IPS DF 6.9 (cell line): ENCODE measurements around the gene RCE1.

Experiments used
- DNase-seq: peaks from one replicate; pipeline ENCODE4 v3.0.0-alpha.2; 2013; ENCODE audit warnings: low read depth, low spot score
- H3K27ac ChIP-seq: one replicate; pipeline ENCODE4 v1.5.1; 2013; ENCODE audit warnings: low read length, control low read depth
- H3K27me3 ChIP-seq: 2 replicates; pipeline ENCODE4 v1.6.1; 2013; ENCODE audit warnings: mild to moderate bottlenecking, low read length; ENCODE audit not compliant: control insufficient read depth, insufficient read depth
- H3K36me3 ChIP-seq: 2 replicates; pipeline ENCODE4 v1.6.1; 2013; ENCODE audit warnings: low read length; ENCODE audit not compliant: control insufficient read depth, insufficient read depth
- H3K4me1 ChIP-seq: 2 replicates; pipeline ENCODE4 v1.6.1; 2013; ENCODE audit warnings: low read length; ENCODE audit not compliant: control insufficient read depth, insufficient read depth
- H3K4me3 ChIP-seq: 2 replicates; pipeline ENCODE4 v1.5.1; 2013; ENCODE audit warnings: mild to moderate bottlenecking, low read length
- H3K9me3 ChIP-seq: 2 replicates; pipeline ENCODE4 v1.6.1; 2013; ENCODE audit warnings: low read length, inconsistent platforms; ENCODE audit not compliant: control insufficient read depth, insufficient read depth
- WGBS: extraction: QIAGEN DNeasy Blood & Tissue Kit; methylation state at CpG from one replicate; pipeline ENCODE4 v1.1.7; 2013; ENCODE audit warnings: mixed read lengths, missing lambda C conversion rate; ENCODE audit not compliant: insufficient read length, insufficient coverage; 5-methylcytosine and 5-hydroxymethylcytosine counted together

RCE1 gene

DNA sequence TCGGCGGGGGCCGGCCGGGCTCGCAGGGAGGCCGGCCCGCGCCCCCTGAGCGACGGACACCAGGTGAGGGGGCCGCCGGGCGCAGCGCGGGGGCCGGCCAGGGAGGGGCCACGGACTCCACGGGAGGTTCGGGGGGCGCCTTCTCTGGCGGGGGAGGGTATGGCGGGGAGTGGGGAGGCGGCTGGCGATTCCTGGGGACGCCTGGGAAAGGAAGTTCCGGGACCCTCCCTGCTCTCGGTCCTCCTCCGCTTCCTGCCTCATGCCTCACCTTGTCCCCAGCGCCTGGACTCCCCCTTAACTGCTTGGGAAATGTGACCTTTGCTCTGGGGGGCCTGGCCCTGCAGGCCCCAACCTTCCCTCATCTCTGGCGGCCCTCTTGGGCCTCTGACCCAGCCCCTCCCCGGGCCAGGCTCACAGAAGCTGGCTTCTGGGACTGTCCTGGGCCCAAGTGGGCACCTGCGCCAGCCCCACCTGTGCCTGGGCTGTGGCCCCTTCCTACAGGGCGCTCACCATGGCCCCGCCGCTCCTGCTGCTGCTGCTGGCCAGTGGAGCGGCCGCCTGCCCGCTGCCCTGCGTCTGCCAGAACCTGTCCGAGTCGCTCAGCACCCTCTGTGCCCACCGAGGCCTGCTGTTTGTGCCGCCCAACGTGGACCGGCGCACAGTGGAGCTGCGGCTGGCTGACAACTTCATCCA, 14.1 kb downstream of the RCE1 start:
- no peak overlapping the region for H3K27ac ChIP-seq
- no peaks in the 10 kb centered on the region for H3K9me3 ChIP-seq
- no peaks in the 10 kb centered on the region for H3K27me3 ChIP-seq
- H3K4me3 ChIP-seq: peak overlapping the region; percentile 75; the same call in 1 of the 2 replicates
- WGBS: no CpG with 5 or more reads among the region's 47 CpGs
- peaks cover 19% of the 10 kb centered on the region; the same call in 1 of the 2 replicates for H3K36me3 ChIP-seq
- no peak for DNase-seq
- H3K4me1 ChIP-seq: peaks cover 3% of the 10 kb centered on the region

DNA sequence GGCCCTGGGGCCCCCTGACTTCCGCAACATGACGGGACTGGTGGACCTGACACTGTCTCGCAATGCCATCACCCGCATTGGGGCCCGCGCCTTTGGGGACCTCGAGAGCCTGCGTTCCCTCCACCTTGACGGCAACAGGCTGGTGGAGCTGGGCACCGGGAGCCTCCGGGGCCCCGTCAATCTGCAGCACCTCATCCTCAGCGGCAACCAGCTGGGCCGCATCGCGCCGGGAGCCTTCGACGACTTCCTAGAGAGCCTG, 14.6 kb downstream of the RCE1 start:
- Histone ChIP-seq H3K4me1 (peaks cover 3% of the 10 kb centered on the region), H3K4me3 (peak overlapping the region; percentile 75; the same call in 1 of the 2 replicates), H3K27me3 (no peaks in the 10 kb centered on the region), H3K9me3 (no peaks in the 10 kb centered on the region), H3K36me3 (peaks cover 19% of the 10 kb centered on the region; the same call in 1 of the 2 replicates), H3K27ac (no peak overlapping the region)
- no peak for DNase-seq
- WGBS: no CpG with 5 or more reads among the region's 19 CpGs

DNA sequence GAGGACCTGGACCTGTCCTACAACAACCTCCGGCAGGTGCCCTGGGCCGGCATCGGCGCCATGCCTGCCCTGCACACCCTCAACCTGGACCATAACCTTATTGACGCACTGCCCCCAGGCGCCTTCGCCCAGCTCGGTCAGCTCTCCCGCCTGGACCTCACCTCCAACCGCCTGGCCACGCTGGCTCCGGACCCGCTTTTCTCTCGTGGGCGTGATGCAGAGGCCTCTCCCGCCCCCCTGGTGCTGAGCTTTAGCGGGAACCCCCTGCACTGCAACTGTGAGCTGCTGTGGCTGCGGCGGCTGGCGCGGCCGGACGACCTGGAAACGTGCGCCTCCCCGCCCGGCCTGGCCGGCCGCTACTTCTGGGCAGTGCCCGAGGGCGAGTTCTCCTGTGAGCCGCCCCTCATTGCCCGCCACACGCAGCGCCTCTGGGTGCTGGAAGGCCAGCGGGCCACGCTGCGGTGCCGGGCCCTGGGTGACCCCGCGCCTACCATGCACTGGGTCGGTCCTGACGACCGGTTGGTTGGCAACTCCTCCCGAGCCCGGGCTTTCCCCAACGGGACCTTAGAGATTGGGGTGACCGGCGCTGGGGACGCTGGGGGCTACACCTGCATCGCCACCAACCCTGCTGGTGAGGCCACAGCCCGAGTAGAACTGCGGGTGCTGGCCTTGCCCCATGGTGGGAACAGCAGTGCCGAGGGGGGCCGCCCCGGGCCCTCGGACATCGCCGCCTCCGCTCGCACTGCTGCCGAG, 15.1 kb downstream of the RCE1 start:
- H3K27me3 ChIP-seq: no peaks in the 10 kb centered on the region
- no peak overlapping the region for H3K27ac ChIP-seq
- WGBS: no CpG with 5 or more reads among the region's 62 CpGs
- H3K36me3 ChIP-seq: peaks cover 19% of the 10 kb centered on the region; the same call in 1 of the 2 replicates
- peaks cover 3% of the 10 kb centered on the region for H3K4me1 ChIP-seq
- H3K4me3 ChIP-seq: no peak overlapping the region
- no peaks in the 10 kb centered on the region for H3K9me3 ChIP-seq
- DNase-seq: no peak

DNA sequence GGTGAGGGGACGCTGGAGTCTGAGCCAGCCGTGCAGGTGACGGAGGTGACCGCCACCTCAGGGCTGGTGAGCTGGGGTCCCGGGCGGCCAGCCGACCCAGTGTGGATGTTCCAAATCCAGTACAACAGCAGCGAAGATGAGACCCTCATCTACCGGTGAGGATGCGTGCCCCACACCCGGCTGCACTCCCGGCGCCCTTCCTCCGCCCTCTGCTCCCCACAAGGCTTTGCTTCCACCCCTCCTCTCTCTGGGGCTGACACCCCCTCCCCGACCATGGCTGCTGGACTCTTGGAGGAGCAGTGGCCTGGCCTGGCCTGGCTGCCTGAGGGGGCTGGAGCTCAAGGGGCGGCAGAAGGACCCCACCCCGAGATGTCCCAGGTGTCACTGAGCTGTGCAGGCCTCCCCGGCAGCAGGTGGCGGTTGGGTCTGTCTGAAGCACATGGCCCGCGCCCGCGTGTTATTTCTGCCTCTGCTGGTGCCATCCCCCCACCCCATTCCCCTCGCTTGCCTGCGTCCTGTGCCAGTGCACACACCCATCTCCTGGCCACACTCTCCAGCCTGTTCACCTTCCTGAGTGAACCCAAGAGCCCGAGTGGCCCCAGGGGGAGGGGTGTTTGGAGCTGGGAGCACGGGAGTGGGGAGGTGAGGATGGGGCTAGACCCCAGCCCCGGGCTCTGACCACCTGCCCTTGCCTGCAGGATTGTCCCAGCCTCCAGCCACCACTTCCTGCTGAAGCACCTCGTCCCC, 15.9 kb downstream of the RCE1 start:
- no CpG with 5 or more reads among the region's 29 CpGs for WGBS
- Histone ChIP-seq H3K27ac (no peak overlapping the region), H3K9me3 (no peaks in the 10 kb centered on the region), H3K36me3 (peaks cover 19% of the 10 kb centered on the region; the same call in 1 of the 2 replicates), H3K4me1 (peaks cover 3% of the 10 kb centered on the region), H3K4me3 (no peak overlapping the region), H3K27me3 (no peaks in the 10 kb centered on the region)
- no peak for DNase-seq

DNA sequence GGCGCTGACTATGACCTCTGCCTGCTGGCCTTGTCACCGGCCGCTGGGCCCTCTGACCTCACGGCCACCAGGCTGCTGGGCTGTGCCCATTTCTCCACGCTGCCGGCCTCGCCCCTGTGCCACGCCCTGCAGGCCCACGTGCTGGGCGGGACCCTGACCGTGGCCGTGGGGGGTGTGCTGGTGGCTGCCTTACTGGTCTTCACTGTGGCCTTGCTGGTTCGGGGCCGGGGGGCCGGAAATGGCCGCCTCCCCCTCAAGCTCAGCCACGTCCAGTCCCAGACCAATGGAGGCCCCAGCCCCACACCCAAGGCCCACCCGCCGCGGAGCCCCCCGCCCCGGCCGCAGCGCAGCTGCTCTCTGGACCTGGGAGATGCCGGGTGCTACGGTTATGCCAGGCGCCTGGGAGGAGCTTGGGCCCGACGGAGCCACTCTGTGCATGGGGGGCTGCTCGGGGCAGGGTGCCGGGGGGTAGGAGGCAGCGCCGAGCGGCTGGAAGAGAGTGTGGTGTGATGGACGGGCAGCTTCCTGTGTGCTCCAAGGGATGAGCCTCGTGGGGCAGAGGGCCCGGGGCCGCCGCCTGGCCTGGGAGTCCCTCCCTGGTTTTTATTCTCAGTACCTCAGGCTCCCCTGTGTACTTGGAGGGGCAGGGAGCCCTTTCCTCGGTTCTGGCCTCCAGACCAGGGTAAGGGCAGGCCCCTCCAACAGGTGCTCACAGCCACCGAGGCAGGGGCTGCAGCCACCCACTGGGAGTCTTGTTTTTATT, 16.6 kb downstream of the RCE1 start:
- no peak overlapping the region for H3K4me3 ChIP-seq
- peaks cover 19% of the 10 kb centered on the region; the same call in 1 of the 2 replicates for H3K36me3 ChIP-seq
- H3K27me3 ChIP-seq: no peaks in the 10 kb centered on the region
- peaks cover 3% of the 10 kb centered on the region for H3K4me1 ChIP-seq
- DNase-seq: no peak
- H3K9me3 ChIP-seq: no peaks in the 10 kb centered on the region
- H3K27ac ChIP-seq: no peak overlapping the region
- no CpG with 5 or more reads among the region's 41 CpGs for WGBS

DNA sequence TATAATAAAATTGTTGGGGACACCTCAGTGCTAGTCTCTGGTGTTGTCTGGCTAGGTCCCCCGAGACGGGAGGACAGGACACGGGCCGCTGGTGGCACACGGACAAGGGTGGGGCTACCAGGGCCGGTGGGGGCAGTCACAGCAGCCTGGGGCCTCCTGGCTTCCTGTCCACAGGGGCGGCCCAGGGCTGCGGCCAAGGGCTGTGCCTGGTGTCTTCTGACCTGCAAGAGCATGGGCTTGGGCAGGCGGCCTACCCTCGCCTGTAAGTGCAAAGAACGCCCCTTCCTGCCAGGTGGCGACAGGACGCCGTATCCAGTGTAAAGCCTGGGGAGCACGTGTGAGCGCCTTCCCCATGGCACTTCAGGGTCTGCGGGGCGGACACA, 17.2 kb downstream of the RCE1 start:
- H3K36me3 ChIP-seq: peaks cover 19% of the 10 kb centered on the region; the same call in 1 of the 2 replicates
- no peak overlapping the region for H3K27ac ChIP-seq
- H3K4me3 ChIP-seq: no peak overlapping the region
- H3K27me3 ChIP-seq: no peaks in the 10 kb centered on the region
- WGBS: no CpG with 5 or more reads among the region's 18 CpGs
- no peak for DNase-seq
- no peaks in the 10 kb centered on the region for H3K9me3 ChIP-seq
- peaks cover 3% of the 10 kb centered on the region for H3K4me1 ChIP-seq

DNA sequence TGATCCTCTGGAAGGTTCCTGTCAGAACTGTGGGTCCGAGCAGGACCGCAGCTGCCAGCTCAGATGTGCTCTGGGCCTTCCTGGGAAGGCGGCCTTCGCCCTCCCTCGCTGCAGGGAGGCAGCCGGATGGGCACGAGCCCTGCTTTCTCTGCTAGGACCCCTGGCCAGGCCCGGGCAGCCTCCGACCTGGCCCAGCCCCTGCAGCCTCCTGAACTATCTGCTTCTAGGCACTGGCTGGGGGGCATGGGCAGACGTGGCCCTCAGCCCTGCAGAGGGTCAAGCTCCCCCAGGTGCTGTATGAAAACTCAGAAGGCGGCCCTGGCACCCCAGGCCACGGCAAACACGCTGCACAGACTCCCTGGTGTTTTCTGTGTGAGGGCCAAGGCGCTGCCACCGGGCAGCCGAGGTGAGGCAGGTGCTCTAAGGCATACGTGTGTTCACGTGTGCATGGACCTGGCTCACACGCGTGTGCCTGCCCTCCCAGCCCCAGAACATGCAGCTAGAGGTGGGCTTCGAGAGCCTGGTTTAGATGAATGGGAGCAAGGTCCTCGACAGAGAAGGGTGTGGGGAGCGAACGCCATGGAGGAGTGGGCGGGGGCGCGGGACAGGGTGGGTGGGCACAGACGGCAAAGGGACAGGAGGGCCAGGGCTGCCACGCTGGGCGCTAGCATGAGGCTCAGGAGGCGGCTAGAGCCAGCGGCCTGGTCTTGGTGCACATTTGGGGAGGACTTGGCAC, 18.0 kb downstream of the RCE1 start:
- WGBS: no CpG with 5 or more reads among the region's 32 CpGs
- no peak overlapping the region for H3K27ac ChIP-seq
- DNase-seq: no peak
- H3K4me3 ChIP-seq: no peak overlapping the region
- H3K27me3 ChIP-seq: no peaks in the 10 kb centered on the region
- H3K36me3 ChIP-seq: peaks cover 19% of the 10 kb centered on the region; the same call in 1 of the 2 replicates
- H3K4me1 ChIP-seq: no peaks in the 10 kb centered on the region; the same call in 1 of the 2 replicates
- H3K9me3 ChIP-seq: no peaks in the 10 kb centered on the region

DNA sequence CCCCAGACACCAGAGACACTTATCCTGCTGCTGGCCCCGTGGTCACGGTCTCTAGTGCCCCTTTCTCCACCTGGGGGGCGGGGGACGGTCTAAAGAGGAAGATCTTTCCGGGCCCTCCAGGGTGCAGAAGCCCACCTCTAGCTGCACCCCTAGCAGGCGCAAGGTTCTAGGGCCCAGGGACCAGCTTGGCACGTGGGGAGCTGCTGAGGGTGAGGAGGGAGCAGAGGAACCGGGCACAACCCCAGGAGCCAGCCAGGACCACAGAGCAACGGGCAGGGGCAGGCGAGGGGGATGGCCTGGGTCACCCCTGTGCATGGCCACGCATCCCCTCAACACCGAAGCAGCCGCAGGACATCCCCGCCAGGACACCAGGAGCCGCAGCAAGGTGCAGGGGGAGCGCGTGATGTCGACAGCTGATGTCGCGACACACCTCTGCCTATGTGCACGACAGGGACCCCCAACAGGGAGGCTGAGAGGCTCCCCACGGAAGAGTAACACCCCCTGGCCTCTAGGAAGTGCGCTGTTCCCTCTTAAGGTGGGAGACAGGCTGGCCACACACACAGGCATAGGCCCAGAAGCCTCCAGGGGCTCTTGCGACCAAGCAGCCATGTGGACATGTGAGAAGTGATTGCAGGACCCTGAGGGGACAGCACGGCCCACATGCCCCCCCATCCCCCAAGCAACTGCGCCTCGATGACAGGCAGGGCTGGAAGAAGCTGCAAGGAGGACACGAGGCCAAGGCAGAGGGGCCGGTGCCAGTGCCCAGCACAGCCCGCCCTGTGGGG, 18.7 kb downstream of the RCE1 start:
- H3K27me3 ChIP-seq: no peaks in the 10 kb centered on the region
- H3K9me3 ChIP-seq: no peaks in the 10 kb centered on the region
- H3K4me3 ChIP-seq: no peak overlapping the region
- peaks cover 19% of the 10 kb centered on the region; the same call in 1 of the 2 replicates for H3K36me3 ChIP-seq
- no CpG with 5 or more reads among the region's 30 CpGs for WGBS
- H3K4me1 ChIP-seq: no peaks in the 10 kb centered on the region; the same call in 1 of the 2 replicates
- no peak for DNase-seq
- no peak overlapping the region for H3K27ac ChIP-seq

DNA sequence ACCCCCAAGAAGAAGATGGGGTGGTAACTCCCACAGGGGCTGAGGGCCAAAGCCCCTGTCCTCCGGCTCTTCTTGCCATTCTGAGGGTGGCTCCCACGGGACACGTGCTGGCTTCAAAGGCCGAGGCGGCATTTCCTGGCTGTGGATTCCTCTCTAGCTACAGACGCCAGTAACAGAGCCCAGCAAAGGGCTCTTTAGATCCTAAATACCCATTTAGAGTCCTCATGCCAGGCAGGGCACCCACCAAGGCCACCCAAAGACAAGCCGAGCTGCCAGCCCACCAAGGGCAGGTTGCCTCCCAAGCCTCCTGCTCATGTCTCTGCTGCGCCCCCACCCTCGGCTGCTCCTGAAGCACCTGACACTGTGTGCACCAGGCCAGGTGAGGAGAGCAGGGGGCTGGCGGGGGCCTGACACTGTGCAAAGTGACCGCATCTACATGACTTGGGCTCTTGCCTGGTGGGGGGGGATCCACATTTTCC, 19.4 kb downstream of the RCE1 start:
- DNase-seq: no peak
- H3K4me3 ChIP-seq: no peak overlapping the region
- no peak overlapping the region for H3K27ac ChIP-seq
- no peaks in the 10 kb centered on the region; the same call in 1 of the 2 replicates for H3K4me1 ChIP-seq
- no peaks in the 10 kb centered on the region for H3K9me3 ChIP-seq
- no CpG with 5 or more reads among the region's 11 CpGs for WGBS
- H3K36me3 ChIP-seq: peaks cover 19% of the 10 kb centered on the region; the same call in 1 of the 2 replicates
- no peaks in the 10 kb centered on the region for H3K27me3 ChIP-seq
